Fibroblast of lung (primary cell): ENCODE results near the gene VAMP4. TPM values are rescaled to one million over a fixed set of nuclear protein-coding genes. Genes with fewer than 3 reads are reported as not detected.

Source experiments
- DNase-seq, 2 donors: peaks; one replicate each; pipeline versions ENCODE4 v3.0.0 to v3.0.0-alpha.2; 2010; ENCODE audit warnings: low read depth in 2 of 2
- H2AFZ ChIP-seq: 2 replicates; pipeline ENCODE4 v1.5.1; 2012; ENCODE audit warnings: low read length, control low read depth, inconsistent platforms
- H3K27ac ChIP-seq: 2 replicates; pipeline ENCODE4 v1.5.1; 2011; ENCODE audit warnings: low read length, control low read depth; ENCODE audit not compliant: insufficient read depth
- H3K27me3 ChIP-seq: 2 replicates; pipeline ENCODE4 v1.5.1; 2011; ENCODE audit warnings: mild to moderate bottlenecking, low read length; ENCODE audit not compliant: control insufficient read depth, insufficient read depth
- H3K36me3 ChIP-seq: 2 replicates; pipeline ENCODE4 v1.5.1; 2011; ENCODE audit warnings: low read length; ENCODE audit not compliant: control insufficient read depth, insufficient read depth
- H3K4me1 ChIP-seq: 2 replicates; pipeline ENCODE4 v1.5.1; 2011; ENCODE audit warnings: low read length; ENCODE audit not compliant: control insufficient read depth, insufficient read depth; ENCODE audit errors: extremely low read depth
- H3K4me2 ChIP-seq: 2 replicates; pipeline ENCODE4 v1.5.1; 2011; ENCODE audit warnings: low read length, control low read depth; ENCODE audit not compliant: insufficient read depth; ENCODE audit errors: extremely low read depth
- H3K4me3 ChIP-seq, 4 experiments: fragments of 200-600 bp in 1 of 4; sonication (generic) in 1 of 4; replicated peaks in 1 of 4; 2 replicates each; pipeline ENCODE4 v1.5.1; 2011 to 2016; ENCODE audit warnings: low read length in 4 of 4, low read depth in 3 of 4, mild to moderate bottlenecking in 3 of 4, control low read depth in 2 of 4, inconsistent platforms in 1 of 4, mixed read lengths in 1 of 4; ENCODE audit not compliant: insufficient read depth in 1 of 4; ENCODE audit errors: control extremely low read depth in 1 of 4
- H3K79me2 ChIP-seq: 2 replicates; pipeline ENCODE4 v1.5.1; 2012; ENCODE audit warnings: mild to moderate bottlenecking, low read length, inconsistent platforms; ENCODE audit not compliant: control insufficient read depth, insufficient read depth
- H3K9ac ChIP-seq: 2 replicates; pipeline ENCODE4 v1.5.1; 2011; ENCODE audit warnings: mild to moderate bottlenecking, low read length, control low read depth; ENCODE audit not compliant: insufficient read depth
- H3K9me3 ChIP-seq: 2 replicates; pipeline ENCODE4 v1.5.1; 2012; ENCODE audit warnings: low read depth, low read length; ENCODE audit not compliant: control insufficient read depth, insufficient read depth
- H4K20me1 ChIP-seq: 2 replicates; pipeline ENCODE4 v1.5.1; 2011; ENCODE audit warnings: low read length; ENCODE audit not compliant: control insufficient read depth, insufficient read depth; ENCODE audit errors: extremely low read depth
- EZH2 ChIP-seq: IDR thresholded peaks from 2 replicates; pipeline ENCODE4 v1.5.1; 2012; ENCODE audit warnings: low read length, control low read depth, mild to moderate bottlenecking; ENCODE audit errors: missing control alignments
- polyA plus RNA-seq, 2 donors: library from polyadenylated mRNA; depleted of rRNA in 1 of 2; stranded (reverse) in 1 of 2; unstranded in 1 of 2; fragments of >200 nt; gene quantifications; 2 replicates each; pipeline ENCODE4 v1.2.1, GENCODE V29; 2011 to 2012; ENCODE audit warnings: missing spikeins in 1 of 2
- total RNA-seq: library from RNA; depleted of rRNA; stranded (reverse); fragments of >200 nt; gene quantifications from 2 replicates; pipeline ENCODE4 v1.2.1, GENCODE V29; 2014
- TF ChIP-seq, protein P1 (sequence below), 2 donors: IDR thresholded peaks in 1 of 2; conservative IDR thresholded peaks in 1 of 2; 1 replicate in 1 of 2; 2 replicates in 1 of 2; pipeline ENCODE4 v1.5.1; 2011 to 2012; ENCODE audit warnings: low read length in 2 of 2, control low read depth in 1 of 2, inconsistent platforms in 1 of 2, low read depth in 1 of 2, mild to moderate bottlenecking in 1 of 2

VAMP4 gene
- total and polyA plus RNA-seq, 2 donors (not counting 1 experiment from before 2014, with no cell fraction given): 29.0 to 32.9 TPM

- peaks cover 21% of the 10 kb centered on the region for H3K36me3 ChIP-seq
- no peak overlapping the region for H3K9ac ChIP-seq
- no peak overlapping the region for H3K27ac ChIP-seq
Observed at GRCh38 chr1:171784784-171785183, 42.9 kb upstream of the VAMP4 start.

GRCh38 chr1:171783816-171784530 is 42.1 kb upstream of the VAMP4 start:
- peaks cover 37% of the 10 kb centered on the region for H3K79me2 ChIP-seq
- H3K36me3 ChIP-seq: peaks cover 20% of the 10 kb centered on the region
- no peak for DNase-seq

More at GRCh38 chr1:171784784-171785183, 42.9 kb upstream of the VAMP4 start:
- Histone ChIP-seq H3K79me2 (peaks cover 37% of the 10 kb centered on the region), H3K9me3 (no peaks in the 10 kb centered on the region), H4K20me1 (no peaks in the 10 kb centered on the region), H3K4me3 (peak overlapping the region in 1 of 4 experiments; percentile 6), H3K4me2 (no peak overlapping the region), H2AFZ (no peak overlapping the region), H3K4me1 (peaks cover 14% of the 10 kb centered on the region), H3K27me3 (no peaks in the 10 kb centered on the region)
- TF ChIP-seq, protein P1, sequence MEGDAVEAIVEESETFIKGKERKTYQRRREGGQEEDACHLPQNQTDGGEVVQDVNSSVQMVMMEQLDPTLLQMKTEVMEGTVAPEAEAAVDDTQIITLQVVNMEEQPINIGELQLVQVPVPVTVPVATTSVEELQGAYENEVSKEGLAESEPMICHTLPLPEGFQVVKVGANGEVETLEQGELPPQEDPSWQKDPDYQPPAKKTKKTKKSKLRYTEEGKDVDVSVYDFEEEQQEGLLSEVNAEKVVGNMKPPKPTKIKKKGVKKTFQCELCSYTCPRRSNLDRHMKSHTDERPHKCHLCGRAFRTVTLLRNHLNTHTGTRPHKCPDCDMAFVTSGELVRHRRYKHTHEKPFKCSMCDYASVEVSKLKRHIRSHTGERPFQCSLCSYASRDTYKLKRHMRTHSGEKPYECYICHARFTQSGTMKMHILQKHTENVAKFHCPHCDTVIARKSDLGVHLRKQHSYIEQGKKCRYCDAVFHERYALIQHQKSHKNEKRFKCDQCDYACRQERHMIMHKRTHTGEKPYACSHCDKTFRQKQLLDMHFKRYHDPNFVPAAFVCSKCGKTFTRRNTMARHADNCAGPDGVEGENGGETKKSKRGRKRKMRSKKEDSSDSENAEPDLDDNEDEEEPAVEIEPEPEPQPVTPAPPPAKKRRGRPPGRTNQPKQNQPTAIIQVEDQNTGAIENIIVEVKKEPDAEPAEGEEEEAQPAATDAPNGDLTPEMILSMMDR (conservative IDR thresholded peaks at IDR 0.05 in 1 of 2, IDR thresholded peaks at IDR 0.05 in 1 of 2; ENCODE audit: low read depth in 1 of 2, low read length in 2 of 2): no peak
- no peak for DNase-seq

GRCh38 chr1:171781176-171781875 is 39.5 kb upstream of the VAMP4 start, which contains the start of gene METTL13:
TSS of gene METTL13 (plus strand) at chr1:171781660. CDS start at chr1:171781968, 308 bp downstream.
- peak; percentile 99 to 100 for DNase-seq
- Histone ChIP-seq H3K36me3 (peaks cover 12% of the 10 kb centered on the region), H3K4me2 (peak within 1 kb of the TSS; percentile 94), H3K79me2 (peaks cover 37% of the 10 kb centered on the region), H3K4me1 (peaks cover 9% of the 10 kb centered on the region), H3K9me3 (no peaks in the 10 kb centered on the region), H3K4me3 (peak within 1 kb of the TSS; percentile 62 to 100 (median 91)), H4K20me1 (no peaks in the 10 kb centered on the region), H2AFZ (peak within 1 kb of the TSS; percentile 94), H3K27me3 (no peaks in the 10 kb centered on the region), H3K27ac (peak within 1 kb of the TSS; percentile 86), H3K9ac (peak within 1 kb of the TSS; percentile 63)
- no peak for TF ChIP-seq EZH2
- TF ChIP-seq, protein P1 (conservative IDR thresholded peaks at IDR 0.05 in 1 of 2, IDR thresholded peaks at IDR 0.05 in 1 of 2; ENCODE audit: low read depth in 1 of 2, low read length in 2 of 2): no peak

More at GRCh38 chr1:171783816-171784530, 42.1 kb upstream of the VAMP4 start:
- TF ChIP-seq, protein P1 (conservative IDR thresholded peaks at IDR 0.05 in 1 of 2, IDR thresholded peaks at IDR 0.05 in 1 of 2; ENCODE audit: low read depth in 1 of 2, low read length in 2 of 2): no peak
- TF ChIP-seq EZH2: no peak
- Histone ChIP-seq H3K27me3 (no peaks in the 10 kb centered on the region), H4K20me1 (no peaks in the 10 kb centered on the region), H3K4me3 (no peak overlapping the region), H2AFZ (no peak overlapping the region), H3K9me3 (no peaks in the 10 kb centered on the region), H3K4me2 (no peak overlapping the region), H3K27ac (no peak overlapping the region), H3K9ac (no peak overlapping the region), H3K4me1 (peaks cover 12% of the 10 kb centered on the region)
